Neuronal stem cell (in vitro differentiated cells): ENCODE data around the gene RCC2.
"Not testable (repeated sequence)": the region's sequence is repeated elsewhere in the genome, so short reads cannot be mapped to it uniquely, and the experiment has no call there.

Source experiments
- DNase-seq: peaks from one replicate; pipeline ENCODE4 v3.0.0-alpha.2; 2013; ENCODE audit warnings: low spot score
- H2AFZ ChIP-seq: one replicate; pipeline ENCODE4 v1.6.1; 2013; ENCODE audit warnings: mild to moderate bottlenecking, low read length, inconsistent platforms
- H2AK5ac ChIP-seq: 2 replicates; pipeline ENCODE4 v1.6.1; 2013; ENCODE audit warnings: low read depth, mild to moderate bottlenecking, inconsistent platforms, low read length, moderate library complexity, mixed read lengths
- H2BK120ac ChIP-seq: 2 replicates; pipeline ENCODE4 v1.6.1; 2013; ENCODE audit warnings: low read depth, mild to moderate bottlenecking, inconsistent platforms, low read length, moderate library complexity, mixed read lengths
- H2BK12ac ChIP-seq: one replicate; pipeline ENCODE4 v1.6.1; 2013; ENCODE audit warnings: low read length, inconsistent platforms
- H2BK15ac ChIP-seq: 2 replicates; pipeline ENCODE4 v1.6.1; 2013; ENCODE audit warnings: mild to moderate bottlenecking, low read length, inconsistent platforms, mixed read lengths
- H2BK5ac ChIP-seq: one replicate; pipeline ENCODE4 v1.6.1; 2013; ENCODE audit warnings: inconsistent platforms, mild to moderate bottlenecking, low read length, moderate library complexity
- H3K14ac ChIP-seq: one replicate; pipeline ENCODE4 v1.6.1; 2013; ENCODE audit warnings: low read length, inconsistent platforms
- H3K18ac ChIP-seq: 2 replicates; pipeline ENCODE4 v1.6.1; 2013; ENCODE audit warnings: low read length, inconsistent platforms
- H3K23ac ChIP-seq: 2 replicates; pipeline ENCODE4 v1.6.1; 2013; ENCODE audit warnings: low read depth, mild to moderate bottlenecking, mixed read lengths, low read length, inconsistent platforms; ENCODE audit not compliant: poor library complexity
- H3K27ac ChIP-seq: replicated peaks from 3 replicates; pipeline ENCODE4 v1.5.1; 2013; ENCODE audit warnings: low read length, inconsistent platforms
- H3K27me3 ChIP-seq, 3 experiments: 2 replicates each; pipeline ENCODE4 v1.6.1; 2013; ENCODE audit warnings: low read length in 3 of 3, mild to moderate bottlenecking in 2 of 3, inconsistent platforms in 1 of 3, low read depth in 1 of 3, mixed read lengths in 1 of 3, moderate library complexity in 1 of 3; ENCODE audit not compliant: control insufficient read depth in 3 of 3, insufficient read depth in 3 of 3
- H3K36me3 ChIP-seq, 2 donors: replicated peaks in 1 of 2; 2 replicates each; pipeline ENCODE4 v1.6.1; 2013; ENCODE audit warnings: low read length in 2 of 2; ENCODE audit not compliant: control insufficient read depth in 2 of 2, insufficient read depth in 2 of 2
- H3K4ac ChIP-seq: 2 replicates; pipeline ENCODE4 v1.6.1; 2013; ENCODE audit warnings: inconsistent platforms, mild to moderate bottlenecking, low read length, moderate library complexity
- H3K4me1 ChIP-seq, 2 donors: 1 replicate in 1 of 2; 2 replicates in 1 of 2; pipeline ENCODE4 v1.6.1; 2013; ENCODE audit warnings: low read length in 2 of 2, low read depth in 1 of 2; ENCODE audit not compliant: control insufficient read depth in 2 of 2, insufficient read depth in 1 of 2
- H3K4me2 ChIP-seq: one replicate; pipeline ENCODE4 v1.6.1; 2013; ENCODE audit warnings: mild to moderate bottlenecking, low read length, inconsistent platforms; ENCODE audit not compliant: insufficient read depth, poor library complexity, severe bottlenecking
- H3K4me3 ChIP-seq, 2 donors: 2 replicates each; pipeline ENCODE4 v1.5.1; 2013; ENCODE audit warnings: low read length in 2 of 2, mild to moderate bottlenecking in 2 of 2, inconsistent platforms in 1 of 2, moderate library complexity in 1 of 2
- H3K79me1 ChIP-seq: one replicate; pipeline ENCODE4 v1.6.1; 2013; ENCODE audit warnings: low read depth, mild to moderate bottlenecking, inconsistent platforms, low read length, moderate library complexity
- H3K9ac ChIP-seq: one replicate; pipeline ENCODE4 v1.6.1; 2013; ENCODE audit warnings: mild to moderate bottlenecking, low read depth, low read length, inconsistent platforms; ENCODE audit not compliant: poor library complexity
- H3K9me3 ChIP-seq, 2 donors: replicated peaks in 1 of 2; 2 replicates each; pipeline versions ENCODE3 to v1.6.1; 2013; ENCODE audit warnings: low read length in 2 of 2, mild to moderate bottlenecking in 2 of 2, inconsistent platforms in 1 of 2, low read depth in 1 of 2, mixed read lengths in 1 of 2, moderate library complexity in 1 of 2; ENCODE audit not compliant: control insufficient read depth in 2 of 2, insufficient read depth in 1 of 2
- H4K8ac ChIP-seq: one replicate; pipeline ENCODE4 v1.6.1; 2013; ENCODE audit warnings: low read depth, mild to moderate bottlenecking, inconsistent platforms, low read length, moderate library complexity
- H4K91ac ChIP-seq: one replicate; pipeline ENCODE4 v1.6.1; 2013; ENCODE audit warnings: low read length, low read depth, mild to moderate bottlenecking, inconsistent platforms; ENCODE audit not compliant: poor library complexity
- WGBS, 2 donors: extraction: QIAGEN DNeasy Blood & Tissue Kit; methylation state at CpG; one replicate each; pipeline ENCODE4 v1.1.7; 2013; ENCODE audit warnings: missing lambda C conversion rate in 2 of 2, mixed read lengths in 1 of 2; ENCODE audit not compliant: insufficient read length in 2 of 2, insufficient replicate concordance in 1 of 2; ENCODE audit errors: extremely low coverage in 2 of 2; 5-methylcytosine and 5-hydroxymethylcytosine counted together

Gene RCC2

GRCh38 chr1:17412093-17412870 is 27.2 kb downstream of the RCC2 start:
- Histone ChIP-seq H2BK120ac (no peak overlapping the region), H2BK15ac (no peak overlapping the region), H3K36me3 (peaks cover 75 to 96% of the 10 kb centered on the region in 2 donors), H3K4me1 (no peaks in the 10 kb centered on the region), H2BK5ac (no peak overlapping the region), H4K8ac (no peak overlapping the region), H3K4ac (no peak overlapping the region), H3K27ac (no peak overlapping the region), H3K27me3 (no peaks in the 10 kb centered on the region), H3K18ac (no peak overlapping the region), H3K4me2 (no peak overlapping the region), H3K9ac (no peak overlapping the region), H2AFZ (no peak overlapping the region), H3K9me3 (no peaks in the 10 kb centered on the region), H3K14ac (no peak overlapping the region), H3K23ac (no peak overlapping the region), H2BK12ac (no peak overlapping the region), H3K79me1 (peaks cover 8% of the 10 kb centered on the region), H4K91ac (no peak overlapping the region), H2AK5ac (no peak overlapping the region), H3K4me3 (no peak overlapping the region)
- no CpG with 5 or more reads among the region's 16 CpGs for WGBS, 2 donors
- DNase-seq: no peak

DNA sequence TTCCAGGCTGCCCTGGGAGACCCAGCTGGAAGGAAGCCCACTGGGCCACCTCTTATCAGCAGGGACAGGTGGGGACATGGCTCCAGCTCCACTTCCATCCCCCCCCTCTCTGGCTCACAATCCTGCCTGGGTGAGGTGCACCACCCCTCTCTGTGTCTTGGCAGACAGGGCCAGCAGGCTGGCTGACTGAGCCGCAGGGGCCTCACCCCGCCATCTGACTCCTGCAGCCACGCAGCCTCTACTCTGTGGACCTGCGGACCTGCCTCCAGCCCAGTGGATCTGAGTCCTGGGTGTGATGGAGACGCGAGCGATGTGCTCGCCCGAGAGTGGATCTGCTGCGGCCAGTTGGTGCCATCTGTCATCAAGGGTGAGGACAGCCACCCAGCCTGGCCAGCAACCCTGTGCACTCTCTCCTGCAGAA is 30.1 kb downstream of the RCC2 start:
- Histone ChIP-seq H4K8ac (no peak overlapping the region), H3K27me3 (no peaks in the 10 kb centered on the region), H3K36me3 (peaks cover 65 to 83% of the 10 kb centered on the region in 2 donors), H4K91ac (no peak overlapping the region), H2BK5ac (peak overlapping the region; percentile 24), H2AFZ (no peak overlapping the region), H3K4ac (no peak overlapping the region), H3K4me2 (no peak overlapping the region), H3K4me3 (peak overlapping the region in 1 of 2 donors; percentile 9), H3K9me3 (no peaks in the 10 kb centered on the region), H3K9ac (no peak overlapping the region), H2BK120ac (no peak overlapping the region), H2BK12ac (no peak overlapping the region), H3K23ac (peak overlapping the region; percentile 73), H3K27ac (no peak overlapping the region), H3K14ac (no peak overlapping the region), H3K18ac (no peak overlapping the region), H2AK5ac (no peak overlapping the region), H3K4me1 (peaks cover 0 to 3% of the 10 kb centered on the region in 2 donors), H2BK15ac (no peak overlapping the region), H3K79me1 (peaks cover 7% of the 10 kb centered on the region)
- WGBS, 2 donors: no CpG with 5 or more reads among the region's 10 CpGs
- DNase-seq: no peak

DNA sequence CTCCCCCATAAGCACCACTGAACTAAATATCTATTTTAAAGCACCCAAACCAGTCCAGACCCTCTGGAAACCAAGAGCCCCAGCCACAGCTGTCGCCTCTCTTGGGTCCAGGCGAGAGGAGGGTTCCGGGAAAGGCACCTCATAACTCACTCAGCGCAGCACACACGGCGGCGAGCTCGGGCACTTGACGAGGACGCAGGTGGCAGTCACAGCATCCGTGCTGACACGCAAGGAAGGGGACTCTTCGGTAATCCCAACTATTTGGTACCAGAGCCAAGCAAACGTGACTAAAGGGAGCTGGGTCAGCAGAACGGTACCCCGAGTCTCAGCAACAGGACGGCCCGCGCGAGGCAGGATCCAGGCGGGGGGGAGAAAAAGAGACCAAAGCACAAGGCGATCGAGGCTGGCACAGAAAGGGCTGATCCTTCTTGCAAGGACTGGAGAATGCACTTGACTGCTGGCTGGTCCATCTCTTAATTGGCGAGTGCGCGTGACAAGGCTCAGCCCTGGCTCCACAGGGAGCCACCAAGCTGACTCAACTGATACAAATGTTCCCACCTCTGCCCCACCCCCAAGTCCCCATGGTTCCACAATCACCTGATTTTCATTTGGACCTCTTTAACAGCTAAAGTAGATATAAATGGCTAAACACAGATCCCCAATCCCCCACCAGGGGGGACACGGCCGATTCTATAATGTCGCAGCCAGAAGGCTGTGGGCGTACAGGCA is 31.5 kb downstream of the RCC2 start:
- H3K18ac ChIP-seq, H2BK15ac ChIP-seq, H4K91ac ChIP-seq, H3K9me3 ChIP-seq, H3K79me1 ChIP-seq, H3K9ac ChIP-seq, H2AFZ ChIP-seq, DNase-seq, H3K4ac ChIP-seq, H4K8ac ChIP-seq, H3K4me2 ChIP-seq, H3K23ac ChIP-seq, H2BK12ac ChIP-seq, H3K4me1 ChIP-seq, H3K27ac ChIP-seq, H2AK5ac ChIP-seq, H3K4me3 ChIP-seq, H2BK5ac ChIP-seq, H2BK120ac ChIP-seq, H3K14ac ChIP-seq, H3K27me3 ChIP-seq: not testable (repeated sequence)
- WGBS, 2 donors: no CpG with 5 or more reads among the region's 30 CpGs
- H3K36me3 ChIP-seq: peaks cover 53 to 70% of the 10 kb centered on the region in 2 donors

DNA sequence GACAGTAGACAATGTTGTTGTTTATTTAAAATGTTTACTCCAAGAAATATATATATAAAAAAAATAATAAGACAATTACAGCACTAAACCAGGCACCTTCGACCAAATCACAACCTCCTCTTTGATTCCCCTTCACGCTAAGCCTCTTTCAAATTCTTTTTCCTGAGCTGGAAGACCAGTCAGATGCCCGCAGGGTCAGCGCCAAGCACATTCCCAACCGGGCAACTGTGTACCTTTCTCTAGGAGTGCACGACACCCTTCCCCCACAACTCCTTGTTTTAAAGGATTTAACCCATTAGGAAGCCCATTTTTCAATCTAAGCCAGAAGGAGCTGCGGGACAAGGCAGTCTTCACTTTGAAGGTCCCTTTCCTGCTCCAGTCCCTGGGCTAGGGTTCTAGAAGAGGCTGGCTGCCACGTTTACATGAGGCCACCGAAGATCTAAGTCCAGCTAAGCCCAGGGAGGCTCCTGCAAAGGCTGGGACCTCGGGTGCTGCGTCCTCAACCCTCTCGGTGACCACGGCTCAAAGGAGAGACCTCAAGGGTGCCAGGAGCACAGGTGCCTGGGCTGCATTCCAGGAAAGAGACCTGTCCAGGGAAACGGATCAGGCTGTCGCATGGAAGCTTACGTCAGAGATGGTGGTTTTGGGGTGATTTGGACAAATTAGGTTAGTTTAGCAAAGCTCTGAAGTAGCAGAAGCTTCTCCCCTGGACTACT is 32.6 kb downstream of the RCC2 start:
- H3K18ac ChIP-seq, H3K9me3 ChIP-seq, H3K79me1 ChIP-seq, H2BK120ac ChIP-seq, H3K4me3 ChIP-seq, H3K9ac ChIP-seq, H2AK5ac ChIP-seq, H2AFZ ChIP-seq, H2BK5ac ChIP-seq, H4K8ac ChIP-seq, H3K4ac ChIP-seq, H3K27me3 ChIP-seq, H3K27ac ChIP-seq, H3K23ac ChIP-seq, H4K91ac ChIP-seq, H2BK12ac ChIP-seq, DNase-seq, H2BK15ac ChIP-seq, H3K4me2 ChIP-seq: not testable (repeated sequence)
- no CpG with 5 or more reads among the region's 16 CpGs for WGBS, 2 donors
- Histone ChIP-seq H3K14ac (peak overlapping the region; percentile 8), H3K36me3 (peaks cover 42 to 60% of the 10 kb centered on the region in 2 donors), H3K4me1 (peaks cover 0 to 12% of the 10 kb centered on the region in 2 donors)
